Measurements from ENCODE around the gene ACSL5.
"Not testable (repeated sequence)": the region's sequence is repeated elsewhere in the genome, so short reads cannot be mapped to it uniquely, and the experiment has no call there.

Gene ACSL5

DNA sequence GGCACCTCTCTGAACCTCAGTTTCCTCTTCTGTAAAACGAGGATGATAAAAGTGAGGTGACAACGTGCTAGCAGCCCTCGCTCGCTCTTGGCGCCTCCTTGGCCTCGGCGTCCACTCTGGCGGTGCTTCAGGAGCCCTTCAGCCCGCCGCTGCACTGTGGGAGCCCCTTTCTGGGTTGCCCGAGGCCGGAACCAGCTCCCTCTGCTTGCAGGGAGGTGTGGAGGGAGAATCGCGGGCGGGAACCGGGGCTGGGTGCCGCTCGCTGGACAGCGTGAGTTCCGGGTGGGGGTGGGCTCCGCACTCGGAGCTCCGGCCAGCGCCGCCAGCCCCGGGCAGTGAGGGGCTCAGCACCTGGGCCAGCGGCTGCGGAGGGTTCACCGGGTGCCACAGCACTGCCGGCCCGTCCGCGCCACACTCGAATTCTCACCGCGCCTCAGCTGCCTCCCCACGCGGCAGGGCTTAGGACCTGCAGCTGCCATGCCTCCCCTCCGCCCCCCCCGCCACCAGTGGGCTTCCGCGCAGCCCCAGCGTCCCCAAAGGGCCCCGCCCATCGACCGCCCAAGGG lies 24.3 kb upstream of the ACSL5 start:
- no peak for DNase-seq (ENCODE audit: low read depth)

DNA sequence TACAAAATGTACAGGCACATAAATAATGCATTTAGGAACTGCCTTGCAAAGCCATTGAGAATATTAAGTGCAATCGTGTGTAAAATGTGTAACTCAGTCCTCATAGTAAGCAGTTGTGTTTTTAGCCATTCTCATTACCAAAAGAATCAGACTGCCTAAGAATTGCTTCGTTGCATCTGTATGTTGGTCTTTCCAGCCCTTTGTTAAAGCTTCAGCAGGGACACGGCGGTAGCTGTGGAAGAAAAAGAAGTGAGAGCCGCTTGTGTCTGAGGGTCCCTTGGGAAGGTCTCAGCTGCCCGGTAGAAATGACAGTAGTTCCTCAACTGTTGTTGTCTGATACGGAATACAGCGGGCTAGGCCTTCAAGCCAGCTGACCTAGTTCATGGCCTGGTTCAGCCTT lies 22.8 kb upstream of the ACSL5 start:
- DNase-seq (ENCODE audit: low read depth) = no peak

GRCh38 chr10:112352044-112352443 lies 21.9 kb upstream of the ACSL5 start:
- DNase-seq (ENCODE audit: low read depth) = no peak

- no peak for DNase-seq (ENCODE audit: low read depth)
Observed at GRCh38 chr10:112353046-112353445, 20.9 kb upstream of the ACSL5 start.

GRCh38 chr10:112356686-112357085 lies 17.2 kb upstream of the ACSL5 start:
- no peak for DNase-seq (ENCODE audit: low read depth)

- no peak for DNase-seq (ENCODE audit: low read depth)
Observed at GRCh38 chr10:112359606-112360307, 14.2 kb upstream of the ACSL5 start.

GRCh38 chr10:112360308-112361270 lies 13.3 kb upstream of the ACSL5 start:
- DNase-seq (ENCODE audit: low read depth) = no peak

DNA sequence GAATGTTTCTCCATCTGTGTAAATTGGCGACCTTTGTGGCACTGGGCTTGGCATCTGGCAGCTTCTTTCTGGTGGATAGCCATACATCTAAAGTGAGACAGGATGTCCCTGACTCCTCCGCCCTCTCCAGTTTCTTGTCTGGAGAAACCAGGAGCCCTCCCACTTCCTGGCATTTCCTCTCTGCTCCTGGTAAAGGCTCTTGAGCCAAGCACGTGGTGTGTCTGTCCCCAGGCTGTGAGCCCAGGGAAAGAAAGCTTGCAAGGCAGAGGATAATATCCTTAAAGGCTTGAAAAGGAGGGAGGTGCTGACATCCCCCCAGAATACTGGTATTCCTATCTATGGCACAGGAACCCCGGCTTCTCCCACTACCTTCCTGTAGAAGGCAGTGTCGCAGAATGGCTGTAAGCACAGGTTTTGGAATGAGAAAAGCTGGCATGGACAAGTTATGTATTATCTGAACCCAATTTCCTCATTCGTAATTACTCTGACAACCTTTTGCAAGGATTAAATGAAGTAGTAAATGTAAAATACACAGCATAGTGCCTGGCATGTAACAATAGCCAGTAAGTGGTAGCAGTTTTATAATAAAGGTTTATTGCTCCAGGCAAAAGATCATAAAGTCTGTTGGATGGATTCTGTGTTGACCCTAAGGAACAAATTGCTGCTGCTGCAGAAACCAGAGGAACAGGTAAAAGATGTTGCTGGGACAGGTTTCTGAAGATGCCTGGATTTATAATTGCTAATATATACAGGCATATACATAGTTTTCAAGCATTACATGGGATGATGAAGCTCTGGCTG lies 11.8 kb upstream of the ACSL5 start:
- DNase-seq (ENCODE audit: low read depth) = no peak

DNA sequence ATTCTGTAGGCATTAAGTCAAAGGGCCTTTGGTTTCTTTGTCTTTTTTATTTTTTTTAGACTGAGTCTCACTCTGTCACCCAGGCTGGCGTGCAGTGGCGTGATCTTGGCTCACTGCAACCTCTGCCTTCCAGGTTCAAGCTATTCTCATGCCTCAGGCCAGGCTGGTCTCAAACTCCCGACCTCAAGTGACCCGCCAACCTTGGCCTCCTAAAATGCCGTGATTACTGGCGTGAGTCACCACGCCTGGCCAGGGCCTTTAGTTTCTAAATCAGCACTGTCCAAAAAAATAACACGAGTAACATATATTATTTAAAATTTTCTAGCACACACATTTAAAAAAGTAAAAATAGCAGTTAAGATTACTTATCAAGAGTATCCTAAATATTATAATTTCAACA lies 11.1 kb upstream of the ACSL5 start:
- no peak for DNase-seq (ENCODE audit: low read depth)

DNA sequence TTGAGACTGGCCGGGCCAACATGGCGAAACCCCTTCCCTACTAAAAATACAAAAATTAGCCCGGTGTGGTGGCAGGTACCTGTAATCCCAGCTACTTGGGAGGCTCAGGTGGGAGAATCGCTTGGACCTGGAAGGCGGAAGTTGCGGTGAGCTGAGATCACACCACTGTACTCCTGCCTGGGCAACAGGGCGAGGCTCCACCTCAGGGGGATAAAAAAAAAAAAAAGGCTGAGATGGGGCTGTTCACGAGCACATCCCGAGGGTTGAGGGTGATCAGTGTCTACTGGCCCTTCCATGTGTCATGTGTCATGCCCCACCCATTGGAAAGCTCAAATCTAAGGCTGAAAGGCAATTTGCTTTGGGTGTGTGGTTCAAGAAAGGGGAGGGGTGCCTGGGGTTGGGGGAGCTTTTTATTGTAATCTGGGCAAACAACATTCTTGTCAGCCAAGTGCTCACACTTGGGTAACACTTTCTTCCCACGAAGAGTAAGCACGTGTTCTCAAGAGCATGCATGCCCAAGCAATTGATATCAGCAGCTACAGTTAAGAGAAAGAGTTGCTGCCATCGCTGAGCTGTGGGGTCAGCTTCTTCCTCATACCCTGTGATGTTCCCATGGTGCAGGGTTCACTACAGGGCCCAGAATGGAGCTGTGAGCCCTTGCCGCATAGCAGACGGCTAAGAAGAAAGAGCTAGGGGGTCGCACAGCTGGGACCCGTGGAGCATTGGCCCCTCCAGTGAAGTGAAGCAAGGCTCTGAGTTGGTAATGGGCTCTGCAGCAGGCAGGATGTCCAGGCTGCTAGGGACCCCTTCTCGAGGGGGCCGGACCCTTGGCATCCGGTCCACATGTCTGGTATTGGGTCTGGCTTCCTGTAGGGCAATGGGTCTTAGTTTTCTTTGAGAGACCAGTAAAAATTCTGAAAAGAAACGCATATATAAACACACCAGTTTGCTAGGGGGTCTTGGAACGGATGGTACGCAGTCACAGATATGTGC lies 9.9 kb upstream of the ACSL5 start:
- DNase-seq (ENCODE audit: low read depth) = no peak

- no peak for DNase-seq (ENCODE audit: low read depth)
Observed at GRCh38 chr10:112365014-112365432, 8.9 kb upstream of the ACSL5 start.

- no peak for DNase-seq (ENCODE audit: low read depth)
Observed at GRCh38 chr10:112365451-112365850, 8.5 kb upstream of the ACSL5 start.

GRCh38 chr10:112366992-112367391 lies 6.9 kb upstream of the ACSL5 start:
- DNase-seq (ENCODE audit: low read depth) = no peak

GRCh38 chr10:112367516-112367915 lies 6.4 kb upstream of the ACSL5 start:
- DNase-seq (ENCODE audit: low read depth) = no peak

- DNase-seq (ENCODE audit: low read depth) = no peak
Observed at GRCh38 chr10:112369495-112370423, 4.2 kb upstream of the ACSL5 start.

GRCh38 chr10:112370424-112370819 lies 3.5 kb upstream of the ACSL5 start:
- DNase-seq (ENCODE audit: low read depth) = no peak

GRCh38 chr10:112371326-112371725 lies 2.6 kb upstream of the ACSL5 start:
- DNase-seq (ENCODE audit: low read depth) = not testable (repeated sequence)

DNA sequence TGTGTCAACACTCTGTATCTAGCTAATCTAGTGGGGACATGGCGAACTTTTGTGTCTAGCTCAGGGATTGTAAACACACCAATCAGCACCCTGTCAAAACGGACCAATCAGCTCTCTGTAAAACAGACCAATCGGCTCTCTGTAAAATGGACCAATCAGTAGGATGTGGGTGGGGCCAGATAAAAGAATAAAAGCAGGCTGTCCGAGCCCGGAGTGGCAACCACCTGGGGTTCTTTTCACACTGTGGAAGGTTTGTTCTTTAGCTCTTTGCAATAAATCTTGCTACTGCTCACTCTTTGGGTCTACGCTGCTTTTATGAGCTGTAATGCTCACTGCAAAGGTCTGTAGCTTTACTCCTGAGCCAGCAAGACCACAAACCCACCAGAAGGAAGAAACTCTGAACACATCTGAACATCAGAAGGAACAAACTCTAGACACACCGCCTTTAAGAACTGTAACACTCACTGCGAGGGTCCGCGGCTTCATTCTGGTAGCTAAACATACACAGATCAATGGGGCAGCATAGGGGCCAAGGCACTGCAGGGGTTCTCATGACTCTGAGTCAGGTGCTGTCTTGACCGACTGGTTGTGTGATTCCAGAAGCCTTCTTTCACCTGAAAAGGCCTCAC lies 1.6 kb upstream of the ACSL5 start:
- DNase-seq (ENCODE audit: low read depth) = not testable (repeated sequence)
